EH (cell line): ENCODE data around the gene PRR23E.

Experiments
- DNase-seq: peaks from one replicate; pipeline ENCODE4 v3.0.0-alpha.2; 2015; ENCODE audit warnings: low read depth

PRR23E gene

DNA sequence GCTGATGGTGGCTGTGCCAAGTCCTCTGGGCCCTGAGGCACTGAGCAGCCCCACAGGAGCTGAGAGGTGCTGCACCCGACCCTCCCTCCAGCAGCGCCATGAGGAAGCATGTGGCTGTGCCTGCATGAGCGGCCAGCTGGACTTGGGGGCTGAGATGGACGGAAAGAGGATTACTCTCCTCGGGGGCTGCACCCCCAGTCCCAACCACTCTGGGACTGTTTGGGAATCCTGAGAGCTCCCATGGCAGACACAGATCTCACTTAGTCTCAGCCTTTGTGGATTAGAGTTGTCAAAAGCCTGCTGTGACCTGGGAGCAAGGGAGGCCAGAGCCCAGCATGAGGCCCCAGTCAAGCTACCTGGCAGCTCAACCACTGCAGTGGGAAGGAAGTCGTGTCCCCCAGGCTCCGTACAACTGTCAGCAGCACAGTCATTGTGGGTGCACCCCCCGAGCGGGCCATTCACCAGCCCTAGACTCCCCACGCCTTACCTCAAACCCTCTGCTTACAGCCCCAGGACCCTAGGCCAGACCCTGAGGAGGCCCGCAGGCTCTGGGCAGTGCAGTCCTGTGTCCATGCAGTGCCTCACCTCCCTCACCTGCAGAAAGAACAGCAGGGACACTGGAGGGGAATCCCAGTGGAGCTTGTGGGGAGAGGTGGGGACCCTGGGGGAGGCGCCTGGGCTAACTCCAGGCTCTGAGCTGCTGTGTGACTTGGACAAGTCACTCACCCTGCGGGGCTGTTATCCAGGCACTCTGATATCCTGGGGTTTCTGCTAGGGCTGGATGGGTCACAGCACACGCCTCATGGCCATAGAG is 17.1 kb downstream of the PRR23E start:
- DNase-seq = no peak

DNA sequence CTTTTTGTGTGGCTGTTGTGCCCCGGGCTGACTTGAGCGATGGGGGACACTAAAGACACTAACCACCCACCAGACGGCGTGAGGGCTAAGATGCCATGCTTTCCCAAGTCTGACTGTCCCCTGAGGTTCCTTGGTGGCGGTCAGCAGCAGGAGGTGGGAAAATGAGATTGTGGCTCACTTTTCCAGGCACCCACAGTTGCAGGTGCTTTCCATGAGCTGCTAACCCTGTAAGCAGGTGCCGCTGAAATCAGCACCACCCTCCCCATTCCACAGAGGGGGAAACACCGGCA is 17.7 kb downstream of the PRR23E start:
- DNase-seq = no peak

DNA sequence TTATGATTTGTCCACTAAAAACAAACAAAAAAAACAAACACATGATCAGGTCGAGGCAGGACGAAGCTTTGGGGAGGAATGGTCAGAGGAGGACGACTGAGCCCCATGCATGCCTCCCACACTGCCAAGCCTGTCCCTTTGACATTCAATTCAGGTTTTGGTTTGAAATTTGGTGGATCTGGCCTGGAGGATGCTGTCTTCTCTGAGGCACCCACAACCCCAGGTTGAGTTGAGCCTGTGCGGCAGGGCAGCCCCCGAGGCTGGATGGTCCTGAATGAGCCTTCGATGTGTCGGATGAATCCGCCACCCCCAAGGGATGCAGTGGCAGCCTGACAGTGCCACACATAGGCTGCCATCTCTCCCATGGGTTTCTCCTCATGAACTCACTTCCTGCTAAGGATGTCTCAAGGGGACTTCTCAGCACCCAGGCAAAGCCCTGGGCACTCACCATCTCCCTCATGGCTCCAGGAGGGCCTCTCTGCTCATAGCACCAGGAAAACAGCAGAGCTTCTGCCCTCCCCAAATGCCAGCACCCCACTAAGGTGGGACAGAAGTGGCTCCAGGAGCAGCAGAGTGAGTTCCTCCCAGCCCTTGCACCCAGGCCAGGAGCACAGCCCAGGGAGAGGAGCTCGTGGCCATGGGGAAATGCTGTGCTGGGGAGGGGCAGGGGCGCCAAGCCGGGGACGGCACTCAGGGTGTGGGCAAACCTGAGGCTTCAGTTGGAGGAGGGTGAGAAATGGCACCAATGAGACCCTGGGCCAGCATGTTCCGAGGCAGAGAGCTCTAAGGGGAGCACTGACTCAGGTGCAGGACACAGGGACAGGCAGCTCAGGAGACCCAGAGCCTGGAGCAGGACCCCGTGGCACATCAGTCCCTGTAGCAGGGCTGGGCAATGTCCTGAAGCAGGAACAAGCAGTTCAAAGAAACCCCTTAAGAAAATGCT is 18.5 kb downstream of the PRR23E start:
- no peak for DNase-seq

DNA sequence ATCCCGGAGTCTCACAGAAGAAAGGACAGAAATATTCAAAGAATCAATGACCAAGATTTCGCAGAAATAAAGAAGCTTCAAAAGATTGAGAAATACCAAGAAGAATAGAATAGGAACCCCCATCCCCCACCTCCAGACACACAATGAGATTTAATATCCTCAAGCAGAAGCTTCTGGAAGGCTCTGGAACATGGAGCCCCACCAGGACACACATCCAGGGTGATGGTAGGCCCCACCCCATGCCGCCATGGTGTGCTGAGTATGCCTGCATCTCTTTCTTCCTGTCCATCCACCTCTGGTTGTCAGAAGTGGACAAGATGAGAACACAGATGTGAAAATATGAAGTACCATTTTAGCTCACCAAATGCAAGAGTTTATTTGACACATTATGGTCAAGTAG is 19.3 kb downstream of the PRR23E start:
- no peak for DNase-seq

DNA sequence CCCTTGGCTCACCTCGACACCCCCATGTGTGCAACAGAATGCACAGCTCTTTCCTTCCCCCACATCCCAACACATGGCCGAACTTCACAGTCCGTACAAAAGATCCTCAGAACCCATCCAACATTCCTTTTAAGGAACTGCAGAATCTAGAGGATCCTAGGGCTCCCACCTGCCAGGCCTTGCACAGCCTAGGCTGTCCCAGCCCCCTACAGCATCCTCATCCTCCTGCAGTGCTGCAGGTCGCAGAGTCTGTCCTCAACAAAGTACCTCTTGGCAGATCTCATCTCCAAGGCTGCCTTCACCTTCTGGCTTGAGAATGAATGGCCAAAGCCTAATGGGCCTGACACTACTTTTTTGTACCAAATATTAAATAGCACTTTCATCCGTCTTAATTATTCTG is 19.8 kb downstream of the PRR23E start:
- DNase-seq = no peak

DNA sequence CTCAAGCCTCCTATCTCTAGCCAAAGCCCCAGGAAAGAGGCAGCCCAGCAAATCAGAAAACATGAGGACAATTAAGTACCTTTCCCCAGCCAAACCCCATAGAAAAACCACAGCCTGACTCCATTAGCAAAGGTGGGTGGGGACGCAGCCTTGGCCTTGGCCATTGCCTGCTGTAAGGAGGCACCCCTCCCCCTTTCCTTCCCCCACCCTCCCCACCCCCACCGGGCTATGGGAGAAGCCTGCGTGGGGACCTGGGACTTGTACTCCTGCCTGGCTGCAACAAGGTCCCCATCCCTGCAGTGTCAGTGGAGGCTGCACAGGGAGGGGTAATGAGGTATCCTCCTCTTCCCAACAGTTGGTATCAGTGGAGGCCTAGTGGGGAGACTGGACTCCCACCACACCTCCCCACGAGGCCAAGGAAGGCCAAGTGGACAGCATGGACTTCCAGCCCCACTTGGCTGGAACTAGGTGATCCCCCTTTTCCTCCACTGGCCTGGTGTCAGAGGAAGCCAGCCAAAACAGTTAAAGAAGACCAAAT is 20.5 kb downstream of the PRR23E start:
- no peak for DNase-seq

DNA sequence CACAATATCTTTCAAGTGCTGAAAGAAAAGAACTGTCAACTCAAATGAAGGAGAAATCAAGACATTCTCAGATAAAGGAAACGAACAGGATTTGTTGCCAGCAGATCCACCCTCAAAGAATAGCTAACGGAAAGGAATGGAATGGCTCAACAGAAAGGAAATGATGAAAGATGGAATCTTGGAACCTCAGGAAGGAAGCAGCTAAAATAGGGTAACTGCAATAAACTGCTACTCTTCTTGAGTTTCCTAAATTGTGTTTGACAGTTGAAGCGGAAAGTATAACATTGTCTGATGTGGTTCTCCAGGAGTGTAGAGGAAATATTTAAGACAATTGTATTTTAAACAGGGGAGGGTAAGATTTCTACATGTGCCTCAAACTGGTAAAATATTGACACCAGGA is 22.0 kb downstream of the PRR23E start:
- DNase-seq = peak; percentile 53

DNA sequence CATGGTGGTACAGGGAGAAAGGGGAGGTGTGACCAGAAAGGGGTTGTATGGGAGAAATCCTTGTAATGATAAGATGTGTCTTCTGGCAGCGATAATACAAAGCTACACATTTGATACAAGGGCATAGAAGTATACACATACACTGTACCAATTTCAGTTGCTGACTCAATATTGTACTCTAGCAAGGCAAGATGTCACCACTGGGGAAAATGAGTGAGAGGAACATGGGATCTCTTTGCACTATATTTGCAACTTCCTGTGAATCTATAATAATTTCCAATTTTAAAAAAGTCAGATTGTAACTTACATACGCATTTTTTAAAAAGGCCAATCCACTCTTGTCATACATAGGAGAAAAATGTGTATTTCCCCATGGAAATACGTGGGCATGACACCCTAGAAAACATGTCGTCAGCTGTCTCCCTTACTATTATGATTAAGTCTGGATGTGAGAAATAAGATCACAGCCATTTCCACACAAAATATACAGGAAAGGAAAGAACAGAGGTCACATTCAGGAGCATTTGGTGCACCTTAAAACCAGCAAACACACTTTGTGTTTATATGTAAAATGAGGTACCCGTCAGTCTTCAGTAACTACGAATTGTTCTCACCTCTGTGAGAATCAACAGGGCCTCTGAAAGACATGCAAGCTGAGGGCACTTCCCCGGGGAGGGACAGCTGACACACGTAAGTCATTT is 22.9 kb downstream of the PRR23E start:
- no peak for DNase-seq

DNA sequence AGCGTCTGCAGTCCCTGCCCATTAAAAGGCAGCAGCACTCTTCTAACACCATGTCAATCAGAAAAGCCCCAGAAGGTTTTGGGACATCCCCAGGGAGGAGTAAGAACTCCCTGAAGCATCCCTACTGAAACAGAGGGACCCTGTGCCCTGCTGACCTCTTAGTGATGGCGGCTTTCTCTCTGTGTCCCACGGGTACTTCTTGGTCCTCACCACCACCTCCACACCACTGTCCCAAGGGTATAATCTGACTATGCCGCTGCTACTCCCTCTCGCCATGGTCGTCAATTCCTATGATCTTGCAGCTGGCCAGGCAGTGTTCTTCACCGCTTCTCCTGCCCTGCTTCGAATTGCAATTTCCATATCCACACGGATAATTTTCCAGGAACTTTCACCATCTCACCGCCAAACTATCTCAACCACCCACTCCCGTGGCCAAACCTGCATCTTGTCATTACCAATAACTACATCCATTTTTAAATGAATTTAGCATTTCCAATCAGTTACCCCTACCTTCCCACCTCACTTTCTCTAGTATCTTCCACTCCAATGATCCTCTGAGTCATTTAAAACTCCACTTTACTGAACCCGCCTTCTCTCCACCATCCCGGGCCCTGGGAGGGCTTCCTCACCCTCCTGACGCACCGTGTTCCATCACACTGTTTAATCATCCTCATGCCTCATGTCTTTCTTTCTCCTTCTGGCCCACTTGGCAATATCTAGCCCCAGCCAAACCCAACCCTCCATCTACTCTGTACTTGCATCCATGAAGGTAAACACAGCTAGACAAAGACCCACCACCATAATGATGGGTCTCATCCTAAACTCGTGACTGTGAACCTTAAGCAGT is 23.7 kb downstream of the PRR23E start:
- DNase-seq = no peak

DNA sequence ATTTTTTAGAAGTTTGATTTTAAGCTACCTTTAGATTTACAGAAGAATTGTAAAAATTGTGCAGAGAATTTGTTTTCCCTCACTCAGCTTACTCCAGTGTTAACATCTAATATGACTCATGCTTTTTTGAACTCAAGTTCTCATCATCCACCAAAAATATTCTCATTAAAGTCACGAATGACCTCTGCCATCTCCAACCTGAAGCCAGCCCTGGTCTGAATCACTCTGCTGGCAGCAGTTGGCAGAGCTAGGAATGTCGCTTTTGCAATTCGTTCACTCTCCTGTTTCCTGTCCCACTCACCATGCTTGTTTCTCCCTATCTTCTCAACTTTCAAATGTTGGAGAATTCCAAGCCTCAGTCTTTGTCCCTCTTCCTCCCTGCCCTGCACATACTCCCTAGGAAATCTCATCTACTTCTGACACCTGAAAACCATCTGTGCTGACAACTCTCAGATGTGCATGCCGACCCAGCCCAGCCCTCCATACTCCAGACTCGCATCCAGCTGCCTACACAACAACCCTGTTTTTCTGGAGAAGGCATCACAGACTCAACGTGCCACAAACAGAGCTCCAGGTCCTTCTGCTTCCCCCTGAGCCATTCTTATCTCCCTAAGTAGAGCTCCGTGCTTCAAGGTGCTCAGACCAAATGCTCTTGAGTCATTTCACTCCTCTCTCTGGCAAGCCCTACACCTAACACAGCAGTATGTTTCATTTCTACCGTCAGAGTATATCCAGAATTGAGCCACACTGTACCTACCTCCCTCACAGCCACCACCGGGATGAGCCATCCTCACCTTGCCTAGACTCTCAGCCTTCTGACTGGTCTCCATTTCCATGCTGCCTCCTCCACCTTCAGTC is 24.9 kb downstream of the PRR23E start:
- peak; percentile 84 for DNase-seq

DNA sequence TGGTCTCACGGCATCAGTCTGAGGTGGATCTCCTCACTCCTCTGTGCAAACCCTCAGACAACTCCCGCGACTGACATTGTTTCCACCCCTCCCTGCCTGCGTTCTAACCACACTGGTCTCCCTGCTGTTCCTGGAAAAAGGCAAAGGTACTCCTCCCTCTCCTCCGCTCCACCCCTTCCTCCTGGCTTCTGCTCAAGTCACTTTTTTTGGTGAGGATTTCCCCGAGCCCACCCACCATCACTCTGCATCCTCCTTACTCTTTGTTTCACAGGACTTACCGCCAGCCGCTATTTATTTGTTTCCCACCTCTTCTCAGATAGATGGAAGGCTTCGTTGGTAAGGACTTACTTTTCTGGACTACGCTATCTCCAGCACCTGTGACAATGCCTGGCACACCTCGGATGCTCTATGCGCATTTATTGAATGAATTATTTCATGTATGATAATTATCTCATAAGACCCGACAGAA is 25.6 kb downstream of the PRR23E start:
- DNase-seq = no peak

DNA sequence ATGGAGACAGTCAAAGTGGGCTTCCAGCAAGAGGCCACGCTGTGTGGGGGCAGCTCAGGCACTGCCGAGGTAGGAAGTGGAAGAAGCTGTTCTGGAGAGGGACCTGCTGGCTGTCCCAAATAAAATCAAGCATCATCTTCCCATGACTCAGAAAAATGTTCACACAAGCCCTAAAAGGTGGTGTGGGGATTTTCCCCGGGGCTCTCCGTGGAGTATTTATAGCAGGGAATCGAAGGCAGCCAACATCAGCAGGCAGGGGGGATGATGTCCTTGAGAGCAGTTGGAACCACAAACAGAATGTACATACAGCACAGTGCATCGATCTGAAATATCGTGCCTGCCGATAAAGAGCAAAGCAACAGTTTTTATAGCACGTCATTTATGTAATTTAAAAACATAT is 27.6 kb downstream of the PRR23E start:
- peak; percentile 28 for DNase-seq

DNA sequence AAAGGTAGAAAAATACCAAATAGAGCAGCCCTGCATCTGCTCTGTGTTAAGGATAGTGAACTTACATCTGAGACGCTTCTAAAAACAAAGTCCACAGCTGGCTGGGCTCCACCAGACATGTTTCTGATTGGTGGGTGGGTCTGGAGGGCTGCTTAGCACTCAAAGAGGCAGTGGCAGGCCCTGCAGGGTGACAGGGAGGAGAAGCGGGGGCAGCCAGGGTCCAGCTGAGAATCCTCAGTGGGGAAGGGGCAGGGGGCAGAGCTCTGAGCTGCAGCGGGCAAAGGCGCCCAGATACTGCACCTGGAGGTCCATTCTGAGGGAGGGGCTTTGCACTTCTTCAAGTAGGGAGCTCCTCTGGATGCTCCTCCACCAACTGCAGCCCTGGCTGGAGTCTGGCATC is 28.1 kb downstream of the PRR23E start:
- no peak for DNase-seq

DNA sequence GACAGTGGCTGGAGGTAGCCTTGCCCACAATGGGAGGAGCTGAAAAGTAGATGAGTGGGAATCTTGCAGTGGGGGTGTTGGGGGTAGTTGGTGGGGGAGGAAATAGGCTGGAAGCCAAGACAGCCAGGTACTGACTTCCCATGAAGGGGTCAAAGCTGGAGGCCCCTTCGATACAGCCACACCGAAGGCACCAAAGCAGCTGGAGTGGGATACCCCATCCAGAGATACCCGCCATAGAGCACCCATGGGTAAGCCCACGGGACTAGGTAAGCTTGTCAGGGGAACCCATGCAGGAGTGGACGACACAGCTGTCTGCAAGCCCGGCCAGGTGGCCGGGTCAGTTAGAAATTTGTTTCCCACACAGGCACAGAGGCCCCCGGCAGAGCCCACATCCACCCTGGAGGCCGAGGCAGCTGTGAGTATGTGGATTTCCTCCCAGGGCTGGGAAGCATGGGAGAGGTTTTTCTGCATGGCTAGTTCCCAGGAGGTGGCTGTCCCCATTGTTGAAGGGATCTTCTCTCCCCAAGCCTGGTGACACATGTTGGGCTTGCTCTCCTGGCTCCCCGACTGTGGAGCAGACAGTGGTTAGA is 28.6 kb downstream of the PRR23E start:
- DNase-seq = no peak

DNA sequence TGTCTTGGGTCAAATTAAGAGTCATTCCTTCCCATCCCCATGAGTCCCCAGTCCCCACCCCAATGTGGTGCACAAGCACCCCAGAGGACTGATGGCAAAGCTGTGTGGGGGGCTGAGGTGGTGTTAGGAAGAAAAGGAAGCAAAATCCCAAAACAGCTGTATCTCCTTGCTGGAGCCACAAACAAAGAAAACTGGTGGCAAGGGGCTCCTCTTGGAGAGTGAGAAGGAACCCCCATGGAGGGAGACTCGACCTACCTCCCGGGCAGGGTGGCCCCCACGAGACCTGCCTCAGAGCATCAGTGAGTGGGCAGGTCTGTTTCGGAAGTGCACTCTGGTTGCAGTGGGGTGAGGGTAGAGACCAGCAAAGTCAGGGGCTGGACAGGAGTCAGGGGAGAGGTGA is 29.2 kb downstream of the PRR23E start:
- no peak for DNase-seq

DNA sequence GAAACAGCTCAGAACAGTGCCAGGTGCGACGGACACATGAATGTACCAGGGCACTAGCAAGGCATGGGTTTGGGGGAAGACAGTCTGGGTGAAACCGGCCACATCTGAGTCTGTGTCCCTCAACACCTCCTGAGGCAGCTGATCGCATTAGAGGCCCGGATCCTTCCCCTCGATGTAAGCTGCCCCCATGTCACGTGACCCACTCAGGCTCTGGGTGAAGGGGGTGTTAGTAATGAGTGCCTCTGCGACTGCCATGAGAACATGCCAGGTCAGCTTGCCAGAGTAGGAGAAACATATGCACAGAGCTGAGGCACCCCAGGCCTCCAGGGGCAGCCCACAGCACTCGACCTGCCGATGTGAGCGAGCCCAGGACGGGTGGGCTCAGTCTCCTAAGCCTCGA is 29.7 kb downstream of the PRR23E start:
- no peak for DNase-seq

DNA sequence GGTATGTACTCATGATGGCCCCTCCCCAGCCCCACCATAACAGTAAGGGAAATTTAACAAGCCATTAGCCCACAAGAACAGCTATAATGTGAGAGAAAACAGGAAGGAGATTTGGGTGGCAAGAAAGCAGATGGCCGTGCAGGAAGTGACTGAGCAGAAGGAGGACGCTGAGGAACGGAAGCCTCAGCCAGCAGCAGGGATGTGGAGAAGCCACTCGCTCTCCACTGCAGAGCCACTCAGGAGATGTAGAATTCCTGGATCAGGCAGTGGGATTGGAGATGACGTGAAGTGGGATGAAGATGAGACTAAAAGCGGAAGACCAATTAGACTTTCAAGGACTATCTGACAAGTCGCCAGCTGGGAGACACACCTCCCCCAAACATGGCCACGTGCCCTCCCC is 31.2 kb downstream of the PRR23E start:
- DNase-seq = no peak

DNA sequence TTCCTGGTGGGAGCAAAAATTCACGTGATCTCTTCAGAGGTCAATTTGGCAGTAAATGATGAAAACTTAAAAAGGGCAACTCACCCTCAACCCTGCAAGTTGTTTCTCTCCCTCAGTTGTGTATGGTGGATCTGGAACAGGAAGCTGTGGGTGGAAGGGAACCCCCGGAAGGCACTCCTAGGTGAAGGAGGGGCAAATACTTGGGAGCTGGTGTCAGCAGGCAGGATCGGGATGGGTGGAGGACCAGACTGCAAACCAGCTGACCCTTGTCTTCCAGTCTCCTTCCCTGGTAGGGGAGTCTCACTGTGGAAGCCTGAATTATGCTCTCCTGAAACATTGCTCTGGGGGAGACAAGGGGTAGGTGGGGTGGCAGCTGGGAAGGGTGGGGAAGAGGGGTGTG is 33.5 kb downstream of the PRR23E start:
- peak; percentile 34 for DNase-seq

DNA sequence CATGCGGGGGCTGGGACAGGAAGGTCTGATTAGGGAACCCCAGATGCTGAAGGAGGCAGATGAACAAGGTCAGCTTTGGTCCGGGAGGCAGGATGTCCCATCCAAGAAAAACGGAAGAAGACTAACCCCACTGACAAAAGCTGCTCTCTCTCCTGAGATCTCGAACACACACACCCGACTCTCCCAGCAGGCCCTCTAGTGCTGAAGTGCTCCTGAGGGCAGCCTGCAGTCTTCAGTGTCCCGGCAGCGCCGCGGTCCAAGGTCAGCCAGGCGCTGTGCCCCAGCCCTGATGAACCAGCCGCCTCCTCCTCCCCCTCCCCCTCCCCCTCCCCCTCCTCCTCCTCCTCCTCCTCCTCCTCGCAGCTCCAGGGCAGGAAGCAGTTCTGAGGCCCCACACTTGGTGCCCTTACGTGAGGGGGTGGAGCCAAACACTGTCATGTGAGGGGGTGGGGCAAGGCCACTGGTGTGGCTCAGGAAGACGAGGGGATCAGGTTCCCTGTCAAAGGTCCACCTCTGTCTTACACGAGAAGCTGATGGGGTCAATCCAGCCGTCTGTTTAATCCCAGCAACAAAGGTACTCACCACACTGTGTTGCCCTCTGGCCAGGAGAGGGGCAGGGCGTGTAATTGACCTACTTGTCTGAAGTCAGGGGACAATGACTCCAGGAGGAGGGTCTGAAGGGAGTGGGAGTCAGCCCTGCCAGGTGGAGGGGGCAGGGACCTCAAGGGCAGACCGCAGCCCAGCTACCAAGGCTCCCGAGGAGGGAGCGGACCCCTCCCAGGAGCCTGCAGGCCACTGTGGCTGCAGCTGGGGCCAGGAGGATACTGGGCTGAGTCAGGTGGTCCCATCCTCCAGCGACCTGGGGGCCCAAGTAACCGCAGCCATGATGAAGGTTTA is 34.3 kb downstream of the PRR23E start:
- DNase-seq = no peak
